Keratinocyte (primary cell): ENCODE data around the gene NAA10. TPM values are rescaled to one million over a fixed set of nuclear protein-coding genes. Genes with fewer than 3 reads are reported as not detected.

Experiments
- DNase-seq: peaks from one replicate; pipeline ENCODE4 v3.0.0-alpha.2; 2011; ENCODE audit warnings: low read depth, missing footprints, low spot score
- FAIRE-seq: peaks from 2 replicates; lab custom pipeline; 2011; peaks lifted over from hg19 to GRCh38; lab: Jason Lieb, UNC
- H2AFZ ChIP-seq: 2 replicates; pipeline ENCODE4 v1.6.0; 2012; ENCODE audit warnings: low read length, control low read depth, inconsistent platforms; ENCODE audit not compliant: control insufficient read depth
- H3K27ac ChIP-seq: 2 replicates; pipeline ENCODE4 v1.5.1; 2011; ENCODE audit warnings: low read length; ENCODE audit not compliant: control insufficient read depth, insufficient read depth
- H3K27me3 ChIP-seq: 3 replicates; pipeline ENCODE4 v1.6.0; 2011; ENCODE audit warnings: low read length; ENCODE audit not compliant: control insufficient read depth, insufficient read depth; ENCODE audit errors: extremely low read depth
- H3K36me3 ChIP-seq, 2 experiments: 2 replicates in 1 of 2; 3 replicates in 1 of 2; pipeline ENCODE4 v1.5.1; 2011; ENCODE audit warnings: low read length in 2 of 2, mild to moderate bottlenecking in 1 of 2; ENCODE audit not compliant: control insufficient read depth in 2 of 2, insufficient read depth in 2 of 2; ENCODE audit errors: extremely low read depth in 1 of 2
- H3K4me1 ChIP-seq: 3 replicates; pipeline ENCODE4 v1.5.1; 2011; ENCODE audit warnings: low read length; ENCODE audit not compliant: control insufficient read depth, insufficient read depth; ENCODE audit errors: extremely low read depth
- H3K4me2 ChIP-seq: 3 replicates; pipeline ENCODE4 v1.6.0; 2011; ENCODE audit warnings: low read depth, low read length; ENCODE audit not compliant: control insufficient read depth, insufficient read depth; ENCODE audit errors: extremely low read depth
- H3K4me3 ChIP-seq, 3 experiments: fragments of 200-600 bp in 1 of 3; sonication (generic) in 1 of 3; 2 replicates in 2 of 3; 3 replicates in 1 of 3; pipeline ENCODE4 v1.5.1; 2011 to 2016; ENCODE audit warnings: low read length in 3 of 3, mild to moderate bottlenecking in 3 of 3, control low read depth in 2 of 3, inconsistent platforms in 1 of 3, low read depth in 1 of 3, mixed read lengths in 1 of 3, mixed run types in 1 of 3, moderate library complexity in 1 of 3; ENCODE audit not compliant: control insufficient read depth in 2 of 3, insufficient read depth in 2 of 3; ENCODE audit errors: extremely low read depth in 1 of 3
- H3K79me2 ChIP-seq: 2 replicates; pipeline ENCODE4 v1.6.0; 2012; ENCODE audit warnings: low read length; ENCODE audit not compliant: control insufficient read depth, insufficient read depth
- H3K9ac ChIP-seq: 3 replicates; pipeline ENCODE4 v1.6.0; 2011; ENCODE audit warnings: low read length; ENCODE audit not compliant: control insufficient read depth, insufficient read depth; ENCODE audit errors: extremely low read depth
- H3K9me1 ChIP-seq: 3 replicates; pipeline ENCODE4 v1.6.0; 2011; ENCODE audit warnings: low read length; ENCODE audit not compliant: control insufficient read depth, insufficient read depth; ENCODE audit errors: extremely low read depth
- H3K9me3 ChIP-seq: 2 replicates; pipeline ENCODE4 v1.5.1; 2012; ENCODE audit warnings: low read depth, low read length; ENCODE audit not compliant: control insufficient read depth
- H4K20me1 ChIP-seq: 3 replicates; pipeline ENCODE4 v1.6.0; 2011; ENCODE audit warnings: low read length; ENCODE audit not compliant: control insufficient read depth, insufficient read depth; ENCODE audit errors: extremely low read depth
- CTCF ChIP-seq, 3 experiments: IDR thresholded peaks in 1 of 3; conservative IDR thresholded peaks in 1 of 3; optimal IDR thresholded peaks in 1 of 3; 2 replicates in 2 of 3; 3 replicates in 1 of 3; pipeline versions ENCODE3 to v1.5.1; 2011; ENCODE audit warnings: low read length in 3 of 3, mild to moderate bottlenecking in 3 of 3, moderate library complexity in 2 of 3, control low read depth in 1 of 3, inconsistent platforms in 1 of 3; ENCODE audit not compliant: insufficient read depth in 2 of 3; ENCODE audit errors: extremely low read depth in 1 of 3
- EZH2 ChIP-seq: IDR thresholded peaks from one replicate; pipeline ENCODE4 v1.6.1; 2012; ENCODE audit warnings: inconsistent platforms, mild to moderate bottlenecking, low read length, moderate library complexity
- dilution Hi-C: fragments of 300-500 bp; cut with MboI; formaldehyde crosslinking; loops from one replicate; pipeline ENCODE4 v1.7.0; 2020; ENCODE audit warnings: low sequenced_read_pairs; ENCODE audit not compliant: extremely low pct_ligation_motif_present
- polyA plus RNA-seq, 5 experiments: library from polyadenylated mRNA; depleted of rRNA in 3 of 5; stranded (reverse) in 3 of 5; stranded (forward) in 1 of 5; unstranded in 1 of 5; fragments of >200 nt; gene quantifications; 1 replicate in 1 of 5; 2 replicates in 3 of 5; 3 replicates in 1 of 5; pipeline versions ENCODE4 v1.2.1 to v1.2.3, GENCODE V29; 2011 to 2012; ENCODE audit warnings: missing spikeins in 2 of 5, low read depth in 1 of 5, low replicate concordance in 1 of 5

NAA10 gene
- polyA plus RNA-seq, 1 donor (not counting 4 experiments of a cell fraction or from before 2014, with no cell fraction given) = 103 TPM

GRCh38 chrX:153925739-153926551, 8.9 kb downstream of the NAA10 start, which contains the start of gene ARHGAP4:
Gene ARHGAP4 (minus strand): TSS chrX:153926264. CDS start chrX:153926202, 62 bp downstream.
- Histone ChIP-seq H3K27ac (peak within 1 kb of the TSS; percentile 31), H3K9ac (no peak within 1 kb of the TSS), H2AFZ (no peak within 1 kb of the TSS), H3K79me2 (no peaks in the 10 kb centered on the region), H3K4me1 (peaks cover 18% of the 10 kb centered on the region), H3K9me1 (no peaks in the 10 kb centered on the region), H3K36me3 (peaks cover 3 to 6% of the 10 kb centered on the region in 2 experiments), H3K4me2 (peak within 1 kb of the TSS; percentile 88), H3K4me3 (peak within 1 kb of the TSS in 1 of 3 experiments; percentile 79), H3K27me3 (no peaks in the 10 kb centered on the region), H4K20me1 (no peaks in the 10 kb centered on the region), H3K9me3 (no peaks in the 10 kb centered on the region)
- no peak for FAIRE-seq
- no peak for TF ChIP-seq EZH2
- dilution Hi-C loops = no loop called here
- DNase-seq = no peak

GRCh38 chrX:153925387-153925738, 9.5 kb downstream of the NAA10 start:
- FAIRE-seq (no peak), DNase-seq (no peak)
- no peaks in the 10 kb centered on the region for H3K9me1 ChIP-seq
- no peak for TF ChIP-seq EZH2
- no peak for TF ChIP-seq CTCF (optimal IDR thresholded peaks at IDR 0.05 in 1 of 3, IDR thresholded peaks at IDR 0.05 in 1 of 3, conservative IDR thresholded peaks at IDR 0.05 in 1 of 3; ENCODE audit: extremely low read depth in 1 of 3, insufficient read depth in 2 of 3, low read length in 3 of 3)
- no peaks in the 10 kb centered on the region for H3K9me3 ChIP-seq
- H3K9ac ChIP-seq = no peak overlapping the region
- no peaks in the 10 kb centered on the region for H4K20me1 ChIP-seq
- no peak overlapping the region for H2AFZ ChIP-seq
- H3K4me2 ChIP-seq = no peak overlapping the region
- no peak overlapping the region for H3K27ac ChIP-seq
- dilution Hi-C loops = no loop called here
- no peak overlapping the region for H3K4me3 ChIP-seq
- peaks cover 2 to 6% of the 10 kb centered on the region in 2 experiments for H3K36me3 ChIP-seq
- H3K27me3 ChIP-seq = no peaks in the 10 kb centered on the region
- H3K4me1 ChIP-seq = peaks cover 19% of the 10 kb centered on the region
- no peaks in the 10 kb centered on the region for H3K79me2 ChIP-seq
